Stimulated activated CD8-positive, alpha-beta memory T cell treated with anti-CD3 and anti-CD28 coated beads, Interleukin-7, amount 100 ng/mL, for 48 hours (primary cell): ENCODE measurements around the gene FOXN3.
"Not testable (repeated sequence)": the region's sequence is repeated elsewhere in the genome, so short reads cannot be mapped to it uniquely, and the experiment has no call there.

Experiments used
- DNase-seq, 2 donors: peaks; one replicate each; pipeline ENCODE4 v3.0.0-alpha.2; 2020; ENCODE audit warnings: low read depth in 1 of 2; ENCODE audit errors: extremely low read depth in 1 of 2

The FOXN3 gene

DNA sequence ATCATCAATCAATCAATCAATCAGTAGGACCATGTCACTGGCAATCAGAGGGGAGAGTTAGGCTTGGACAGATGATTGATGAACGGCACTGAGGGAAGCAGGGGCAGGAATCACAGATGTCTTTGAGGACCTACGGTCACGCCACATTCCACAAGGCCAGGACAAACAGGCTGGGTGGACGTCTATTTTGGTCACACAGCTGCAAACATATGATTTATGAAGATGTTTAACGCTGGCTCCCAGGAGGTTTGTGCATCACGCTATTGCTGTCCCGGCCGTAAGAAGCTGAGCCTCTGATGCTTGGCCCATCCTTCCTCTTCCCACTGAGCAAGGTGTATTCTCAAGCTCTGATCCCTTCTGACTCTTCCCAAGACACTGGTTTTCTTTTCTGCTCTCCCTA lies 160.8 kb downstream of the FOXN3 start:
- no peak for DNase-seq

DNA sequence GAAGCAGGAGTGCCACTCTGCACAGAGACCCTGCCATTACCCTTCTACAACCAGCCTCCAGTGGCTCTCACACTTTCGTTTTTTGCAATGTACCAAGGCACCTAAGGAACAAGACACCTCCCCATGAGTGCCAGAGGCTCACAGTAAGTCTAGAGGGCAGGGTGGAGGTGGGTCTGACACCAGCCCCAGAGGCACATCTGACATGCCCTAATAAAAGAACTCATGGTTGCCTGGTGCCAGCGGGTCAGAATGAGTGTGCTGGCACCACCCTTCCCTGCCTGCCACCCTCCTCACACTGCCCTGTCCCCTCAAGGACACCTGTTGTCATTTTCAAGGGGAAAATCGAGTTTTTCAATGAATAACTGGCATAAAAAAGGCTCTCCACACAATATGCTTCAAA lies 161.2 kb downstream of the FOXN3 start:
- no peak for DNase-seq

DNA sequence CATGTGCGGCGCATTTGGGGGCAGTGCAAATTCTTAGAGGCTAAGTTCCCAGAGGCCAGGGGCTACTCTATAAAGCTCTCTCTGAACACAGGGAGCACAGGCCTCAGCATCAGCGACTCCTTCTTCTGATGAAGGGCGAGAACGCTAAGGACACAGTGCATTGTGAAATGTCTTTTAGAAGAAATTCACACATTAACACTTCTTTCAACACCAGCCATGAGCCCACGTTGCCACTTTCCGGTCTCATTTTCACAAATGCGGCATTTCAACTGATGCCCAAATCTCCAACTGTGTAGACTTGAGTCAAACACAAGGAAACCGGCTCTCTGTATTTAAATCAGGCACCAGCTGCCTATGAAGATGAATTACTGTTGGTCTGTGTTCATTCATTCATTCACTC lies 162.0 kb downstream of the FOXN3 start:
- DNase-seq = no peak

DNA sequence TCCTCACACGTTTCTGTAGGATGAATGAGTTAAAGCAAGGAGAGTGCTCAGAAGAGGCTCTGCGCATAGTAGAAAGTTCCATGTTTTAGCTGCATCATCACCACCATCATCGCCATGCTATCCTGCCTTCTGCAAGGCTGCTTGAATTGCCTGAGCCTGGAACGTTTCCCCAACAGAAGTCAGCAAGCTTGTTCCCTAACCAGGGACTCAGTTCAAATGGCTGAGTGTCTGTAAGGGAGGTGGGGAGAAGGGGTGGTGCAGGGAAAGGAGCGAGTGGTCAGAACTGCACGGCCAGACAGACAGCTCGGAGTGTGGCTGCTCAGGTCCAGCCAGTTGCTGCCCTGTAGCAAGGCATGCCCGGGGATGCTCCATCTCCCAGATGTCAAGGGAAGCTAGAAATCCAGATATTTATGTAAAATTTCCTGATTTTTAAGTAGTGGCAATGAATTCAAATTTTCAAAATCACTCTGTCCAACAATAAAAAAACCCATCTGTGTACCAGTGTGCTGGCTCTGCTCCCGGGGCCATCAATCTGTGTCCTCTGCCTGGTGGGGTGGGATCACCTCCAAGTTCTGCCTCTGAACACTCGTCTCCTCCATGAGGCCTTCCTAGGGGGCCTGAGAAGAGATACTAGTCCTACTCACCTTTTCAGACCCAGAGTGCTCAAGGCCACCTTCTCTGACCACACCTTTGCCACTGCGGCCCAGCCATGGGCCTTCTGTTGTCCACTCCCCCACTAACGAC lies 162.7 kb downstream of the FOXN3 start:
- no peak for DNase-seq

DNA sequence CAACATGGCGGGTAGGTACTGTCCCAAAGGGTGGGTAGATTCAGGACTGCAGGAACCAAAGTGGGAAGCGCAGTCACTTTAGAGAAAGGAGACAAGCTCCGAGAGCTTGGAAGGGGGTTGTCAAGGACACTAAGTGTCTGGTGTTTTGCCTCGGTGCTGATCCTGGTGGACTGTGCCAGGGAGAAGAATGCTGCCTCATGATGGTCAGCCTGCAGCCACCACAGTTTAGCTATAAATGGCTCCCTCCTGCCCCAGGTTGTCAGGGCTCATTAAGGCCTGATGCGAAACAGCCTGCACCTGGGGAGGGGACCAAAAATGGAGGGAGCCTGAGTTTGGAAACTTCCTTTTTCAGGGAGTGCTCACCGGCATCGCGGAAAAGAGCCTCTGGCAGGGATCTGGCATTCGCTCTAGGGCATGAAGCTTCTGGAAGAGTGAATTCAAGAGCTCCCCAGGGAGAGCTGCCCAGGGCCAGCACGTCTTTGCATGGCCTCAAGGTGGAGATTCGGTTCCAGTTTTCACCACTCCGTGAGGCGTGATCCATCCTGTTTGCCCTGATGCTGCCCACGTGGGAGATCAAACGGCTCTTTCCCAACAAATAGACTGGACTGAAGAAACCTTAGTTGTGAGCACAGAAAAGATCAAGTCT lies 164.0 kb downstream of the FOXN3 start:
- no peak for DNase-seq

DNA sequence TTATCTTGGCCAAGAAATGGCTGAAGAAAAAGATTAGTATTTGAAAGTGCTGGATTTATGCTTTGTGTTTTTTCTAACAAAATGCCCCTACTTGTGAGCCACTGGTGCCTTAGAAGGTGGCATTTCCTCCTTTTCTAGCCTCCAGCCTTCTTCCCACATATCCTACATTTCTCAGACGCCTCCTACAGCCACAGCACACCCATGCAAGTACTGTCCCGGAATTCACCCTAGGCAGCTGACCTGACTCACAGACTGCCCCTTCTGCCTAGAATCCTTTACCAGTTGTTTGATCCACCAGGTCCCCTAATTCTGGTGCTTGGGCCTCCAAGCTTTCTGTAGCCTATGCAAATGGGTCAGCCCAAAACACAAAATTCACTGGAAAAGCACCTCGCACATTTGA lies 166.0 kb downstream of the FOXN3 start:
- DNase-seq = no peak

DNA sequence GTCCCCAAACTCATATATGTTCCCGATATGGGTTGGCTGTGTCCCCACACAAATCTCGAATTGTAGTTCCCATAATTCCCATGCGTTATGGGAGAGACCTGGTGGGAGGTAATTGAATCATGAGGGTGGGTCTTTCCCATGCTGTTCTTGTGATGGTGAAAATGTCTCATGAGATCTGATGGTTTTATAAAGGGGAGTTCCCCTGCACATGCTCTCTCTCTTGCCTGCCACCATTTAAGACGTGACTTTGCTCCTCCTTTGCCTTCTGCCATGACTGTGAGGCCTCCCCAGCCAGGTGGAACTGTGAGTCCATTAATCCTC lies 166.4 kb downstream of the FOXN3 start:
- not testable (repeated sequence) for DNase-seq

DNA sequence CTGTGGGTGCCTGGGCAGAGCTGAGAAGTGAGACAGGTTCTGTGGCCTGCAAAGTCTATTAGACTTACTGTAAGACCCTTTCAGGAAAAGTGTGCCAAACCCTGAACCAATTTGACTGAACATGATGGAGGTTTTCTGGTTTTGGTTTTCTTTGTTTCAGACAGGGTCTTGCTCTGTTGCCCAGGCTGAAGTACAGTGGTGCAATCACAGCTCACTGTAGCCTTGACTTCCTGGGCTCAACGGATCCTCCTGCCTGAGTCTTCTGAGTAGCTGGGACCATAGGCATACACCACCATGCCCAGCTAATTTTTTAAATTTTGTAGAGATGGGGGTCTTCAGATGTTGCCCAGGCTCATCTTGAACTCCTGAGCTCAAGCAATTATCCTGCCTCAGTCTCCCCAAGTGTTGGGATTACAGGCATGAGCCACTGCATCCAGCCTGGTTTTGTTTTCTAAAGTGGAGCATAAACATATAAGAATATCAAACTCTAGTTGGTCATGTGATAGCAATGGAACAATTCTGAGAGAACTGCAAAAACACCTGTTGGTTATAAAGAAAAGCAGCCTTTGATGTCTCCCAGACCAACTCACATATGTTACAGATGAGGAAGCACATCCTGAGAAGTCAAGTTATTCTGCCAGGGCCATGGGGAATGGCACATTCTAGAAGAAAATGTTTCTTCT lies 166.9 kb downstream of the FOXN3 start:
- no peak for DNase-seq

DNA sequence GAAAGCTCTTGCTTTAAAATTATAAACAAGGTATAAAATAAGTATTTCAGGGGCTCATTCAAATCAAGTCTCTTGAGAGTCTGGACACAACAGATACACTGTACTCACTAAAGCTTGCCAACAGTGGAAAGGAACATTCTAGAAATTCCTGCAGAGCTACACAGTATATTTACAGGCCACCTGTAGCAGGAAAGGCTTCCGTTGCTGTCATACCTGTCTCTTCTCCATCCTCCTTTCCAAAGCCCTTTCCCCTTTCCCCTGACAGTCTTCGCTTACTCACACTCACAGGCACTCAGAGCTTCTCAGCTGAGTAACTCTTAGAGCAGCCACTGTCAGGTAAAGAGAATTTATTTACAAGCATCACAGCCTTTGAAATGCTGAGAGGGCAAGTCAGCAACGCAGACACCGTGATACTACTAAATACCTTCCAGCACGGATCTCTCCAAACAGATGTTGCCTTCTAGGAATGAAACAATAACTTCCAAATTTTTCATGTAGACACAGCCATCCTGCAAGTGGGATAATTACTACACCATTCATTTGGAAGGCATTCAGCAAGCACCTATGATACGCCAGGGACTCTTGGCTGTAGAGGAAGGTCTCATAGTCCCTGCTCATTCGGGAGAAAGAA lies 167.9 kb downstream of the FOXN3 start:
- no peak for DNase-seq

DNA sequence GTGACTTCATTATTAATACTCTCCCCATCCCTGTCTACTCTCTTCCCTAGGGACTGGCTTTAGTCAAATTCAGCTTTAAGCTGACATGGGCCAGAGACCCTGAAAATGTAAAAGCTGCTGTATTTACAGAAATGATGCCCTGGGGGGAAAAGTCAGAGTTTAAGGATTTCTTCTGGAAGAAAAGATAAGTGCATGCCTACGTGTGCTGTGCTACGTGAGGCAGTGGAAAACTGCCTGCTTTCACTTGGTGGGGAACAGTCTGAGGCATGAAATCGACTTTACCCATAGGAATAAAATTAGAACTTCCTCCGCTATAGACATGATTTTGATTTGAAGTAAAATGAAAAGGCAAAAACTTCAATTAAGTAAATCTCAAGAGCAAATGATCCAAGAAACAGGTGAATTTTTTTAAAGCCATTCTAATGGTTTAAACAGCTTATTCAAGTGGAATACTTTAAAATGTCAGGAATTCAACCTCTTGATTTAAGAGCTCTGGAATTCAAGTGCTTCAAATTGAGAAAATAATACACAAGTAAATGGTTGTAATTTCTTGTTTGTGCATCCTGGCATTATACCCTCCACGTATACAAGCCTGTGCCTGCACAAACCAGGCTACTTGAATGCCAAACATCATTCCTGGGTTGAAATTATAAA lies 168.5 kb downstream of the FOXN3 start:
- DNase-seq = no peak

DNA sequence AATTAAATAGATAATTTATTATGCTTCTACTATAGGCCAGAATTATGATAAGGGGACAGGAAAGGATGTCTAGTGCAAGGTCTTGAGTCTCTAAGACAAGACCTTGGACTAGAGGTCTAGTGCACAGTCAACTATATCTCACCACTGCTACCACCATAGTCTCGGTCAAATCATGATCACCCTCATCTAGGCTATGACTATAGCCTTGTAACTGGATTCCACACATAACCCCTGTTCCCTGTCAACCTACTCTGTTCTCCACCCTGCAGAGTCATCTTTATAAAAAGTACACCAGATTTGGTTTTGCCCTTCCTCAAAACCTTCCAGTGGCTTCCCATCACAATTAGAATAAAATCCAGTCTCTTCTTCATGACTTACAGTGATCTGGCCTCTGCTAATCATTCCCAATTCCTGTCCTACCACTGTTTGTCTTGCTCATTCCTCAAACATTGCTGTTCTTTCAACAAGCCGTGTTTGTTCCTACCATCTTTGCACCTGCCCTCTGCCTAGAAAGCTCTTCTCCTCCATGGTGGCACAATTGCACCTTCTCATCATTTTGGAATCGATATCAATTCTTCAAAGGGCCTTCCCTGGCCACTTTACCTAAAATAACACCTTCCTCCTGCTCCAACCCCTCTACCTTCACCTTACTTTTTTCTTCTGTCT lies 169.4 kb downstream of the FOXN3 start:
- no peak for DNase-seq

DNA sequence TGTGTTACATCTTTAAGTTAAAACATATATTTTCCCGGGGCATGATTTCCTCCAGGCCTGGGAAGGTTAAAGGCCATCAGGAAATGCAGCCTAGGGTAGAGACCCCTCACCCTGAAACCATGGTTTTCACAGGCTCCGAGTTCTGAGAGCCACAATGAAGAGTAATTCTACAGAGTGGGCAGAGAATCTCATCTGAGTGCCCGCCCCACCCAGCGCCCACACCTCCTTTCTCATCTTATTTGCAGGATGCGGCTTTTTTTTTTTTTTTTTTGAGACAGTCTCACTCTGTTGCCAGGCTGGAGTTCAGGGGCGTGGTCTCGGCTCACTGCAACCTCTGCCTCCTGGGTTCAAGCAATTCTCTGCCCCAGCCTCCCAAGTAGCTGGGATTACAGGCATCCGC lies 170.7 kb downstream of the FOXN3 start:
- DNase-seq = no peak

DNA sequence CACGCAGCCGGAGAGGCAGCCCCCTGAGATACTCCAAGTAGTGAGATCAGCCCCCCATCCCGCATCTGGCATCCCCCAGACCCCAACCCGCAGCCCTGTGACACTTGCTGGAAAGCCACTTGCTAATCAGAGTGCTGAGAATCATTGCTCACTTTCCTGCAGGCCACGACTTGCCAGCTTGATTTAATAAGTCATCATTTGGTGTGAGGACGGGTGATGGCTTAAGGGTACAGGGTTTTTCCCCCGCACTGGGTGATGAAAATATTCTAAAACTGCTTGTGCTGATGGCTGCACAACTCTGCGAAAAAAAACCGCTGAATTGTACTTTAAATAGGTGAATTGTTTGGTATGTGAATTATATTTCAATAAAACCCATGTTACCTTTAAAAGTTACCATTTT lies 171.2 kb downstream of the FOXN3 start:
- no peak for DNase-seq

DNA sequence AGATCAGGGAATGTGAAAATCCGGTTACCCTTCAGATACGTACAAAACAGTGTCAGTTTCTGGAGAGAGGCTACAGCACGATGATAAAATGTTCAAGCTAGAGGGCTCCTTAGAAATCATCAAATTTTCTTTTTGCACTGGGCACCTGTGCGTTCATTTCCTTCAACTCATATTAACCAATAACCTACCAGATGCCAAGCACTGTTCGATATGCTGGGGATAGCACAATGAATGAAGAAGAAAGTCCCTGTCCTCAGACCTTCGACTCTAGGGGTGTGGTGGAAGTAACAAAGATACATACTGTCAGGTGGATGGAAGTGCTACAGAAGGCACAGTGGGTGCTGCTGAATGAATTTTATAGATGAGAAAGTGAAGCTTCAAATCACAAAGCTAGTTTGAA lies 172.3 kb downstream of the FOXN3 start:
- DNase-seq = no peak

DNA sequence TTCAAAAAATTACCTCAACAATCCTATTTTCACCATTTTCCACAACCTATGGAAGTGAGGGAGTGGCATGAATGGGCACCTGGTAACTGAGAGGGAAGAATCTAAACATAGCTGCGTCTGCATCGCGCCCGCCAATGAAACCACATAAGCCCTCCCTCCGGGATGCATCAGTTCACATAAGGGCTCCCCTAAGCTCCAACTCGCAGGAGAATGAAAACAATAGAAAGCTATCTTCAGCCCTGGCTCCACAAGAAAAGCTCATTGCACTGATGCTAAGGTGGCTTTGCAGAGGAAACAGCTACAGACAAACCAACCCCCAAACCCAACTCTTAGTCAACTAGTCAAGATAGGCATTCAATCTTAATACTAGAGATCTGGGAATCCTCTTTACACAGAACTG lies 173.3 kb downstream of the FOXN3 start:
- no peak for DNase-seq

DNA sequence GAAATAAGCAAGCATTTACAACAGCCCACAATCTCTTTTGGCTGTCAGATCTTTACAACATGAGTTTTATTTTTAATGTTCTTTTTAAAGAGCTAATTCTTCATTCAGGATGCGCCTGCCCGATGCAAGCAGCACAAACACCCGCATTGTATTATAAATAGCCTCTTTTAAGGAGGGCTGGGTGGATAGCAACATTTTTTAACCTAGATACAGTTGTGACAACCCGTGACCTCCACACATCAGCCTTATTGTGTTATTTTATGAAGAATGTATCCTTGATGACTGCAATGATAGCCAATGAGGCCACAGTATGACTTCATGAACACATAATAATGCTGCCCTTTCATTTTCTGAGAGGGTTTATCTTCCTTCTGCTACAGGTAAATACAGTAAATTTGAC lies 173.7 kb downstream of the FOXN3 start:
- no peak for DNase-seq

DNA sequence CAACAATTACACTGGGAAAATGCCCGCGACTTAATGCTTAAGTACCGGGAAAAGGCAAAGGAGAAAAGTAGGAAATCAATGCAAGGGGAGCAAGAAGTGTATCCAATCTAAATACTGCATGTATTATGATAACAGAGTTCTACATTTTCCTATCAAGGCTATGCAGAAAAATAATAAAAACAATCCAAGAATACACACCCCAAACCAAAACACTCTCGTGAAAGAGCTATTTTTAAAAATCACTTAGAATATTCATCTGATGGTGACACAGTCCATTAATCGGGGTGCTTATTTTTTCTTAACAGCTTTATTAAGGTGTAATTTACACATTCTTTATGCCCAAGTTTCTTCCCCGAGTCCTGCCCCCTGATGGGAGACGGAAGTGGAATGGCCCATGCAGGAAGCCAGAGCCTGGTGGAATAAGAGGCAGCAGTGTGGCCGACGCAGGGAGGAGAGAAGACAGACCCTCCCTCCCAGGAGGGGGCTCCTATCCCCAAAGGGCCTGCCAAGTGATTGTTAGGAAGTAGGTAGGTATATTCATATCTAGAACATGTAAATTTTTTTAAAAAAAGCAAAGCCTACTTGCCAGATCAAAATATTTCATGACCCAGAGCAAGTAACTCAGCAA lies 174.3 kb downstream of the FOXN3 start:
- no peak for DNase-seq

DNA sequence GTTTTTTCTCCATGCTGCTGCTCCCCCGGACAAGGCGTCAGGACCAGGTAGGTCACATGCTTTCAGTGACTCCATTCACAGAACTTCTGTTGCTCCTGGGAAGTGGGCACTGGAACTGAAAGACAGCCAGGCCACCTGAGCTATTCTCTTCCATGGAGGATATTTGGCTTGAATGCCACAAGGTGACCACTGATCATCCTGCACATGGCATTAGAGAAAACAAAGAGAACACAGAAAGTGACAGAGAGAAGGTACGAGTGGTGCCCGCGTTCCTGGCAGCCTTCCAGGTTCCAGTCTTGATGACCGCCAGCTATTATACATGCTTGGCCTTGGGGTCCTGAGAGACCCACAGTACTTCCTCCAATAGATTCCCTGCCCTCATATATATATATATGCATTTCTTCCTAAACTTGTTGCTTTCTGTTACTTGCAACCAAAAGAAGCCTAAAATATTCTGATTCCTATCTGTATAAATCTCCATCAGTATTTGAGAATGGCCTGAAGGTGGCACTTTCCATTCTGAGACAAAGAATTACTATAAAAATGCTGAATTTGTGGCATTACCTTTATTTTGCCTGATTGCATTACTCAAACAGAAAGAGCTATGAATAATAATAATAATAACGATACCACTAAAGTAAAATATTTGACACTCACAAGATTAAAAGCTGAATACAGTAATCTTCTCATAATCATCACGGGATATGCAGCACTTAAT lies 174.9 kb downstream of the FOXN3 start:
- no peak for DNase-seq

DNA sequence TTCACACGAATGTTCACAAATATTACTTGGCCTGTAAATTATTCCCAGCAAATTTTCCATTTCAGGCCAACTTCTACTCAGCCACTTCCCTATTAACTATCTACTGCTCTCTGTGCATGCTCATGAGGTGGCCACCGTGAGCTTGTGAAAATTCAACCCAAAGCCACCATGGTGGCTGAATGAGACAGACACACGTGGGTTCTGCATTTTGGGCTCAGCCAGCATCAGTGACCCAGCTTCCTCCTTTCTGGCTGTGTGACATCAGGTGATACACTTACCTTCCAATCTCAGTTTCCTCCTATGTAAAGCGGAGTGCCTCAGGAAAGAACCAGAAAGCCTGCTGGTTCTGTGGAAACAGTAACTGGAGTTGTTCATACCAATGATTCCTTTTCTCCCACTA lies 175.8 kb downstream of the FOXN3 start:
- DNase-seq = no peak

DNA sequence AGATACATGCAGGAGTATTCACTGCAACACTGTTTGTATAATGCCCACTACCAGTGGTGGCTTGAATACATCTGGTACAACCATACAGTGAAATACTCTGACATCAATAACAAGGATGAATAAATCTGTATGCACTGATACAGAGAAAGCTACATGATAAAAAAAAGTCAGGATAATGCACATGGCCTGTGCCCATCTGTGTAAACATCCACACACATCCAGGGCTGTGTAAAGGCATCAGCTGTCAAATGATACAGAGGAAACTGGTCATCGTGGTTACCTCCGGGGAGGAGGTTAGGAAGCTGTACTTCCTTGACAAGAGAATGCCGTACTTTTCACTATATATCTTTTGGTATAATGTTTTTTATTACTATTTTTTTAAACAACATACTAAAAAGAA lies 176.6 kb downstream of the FOXN3 start:
- DNase-seq = no peak
